Endothelial cell of umbilical vein (primary cell): Measurements from ENCODE around the gene TRIM17. TPM values are rescaled to one million over a fixed set of nuclear protein-coding genes. Genes with fewer than 3 reads are reported as not detected.

Experiments used
- BruUV-seq: library from RNA; stranded (reverse); fragments of 400-500 nt; replicated peaks from 2 replicates; lab custom pipeline; 2021; lab: Mats Ljungman, UMichigan
- CTCF ChIA-PET: fragments of 300-600, 350-600 bp; sonication (Branson Sonifier 250); formaldehyde crosslinking; loops from one replicate; lab custom pipeline; 2021; ENCODE audit warnings: antibody characterized with exemption, inconsistent platforms; lab: Charles Lee
- POLR2A ChIA-PET: fragments of 300-600, 350-600 bp; sonication (Branson Sonifier 250); formaldehyde crosslinking; loops from one replicate; lab custom pipeline; 2021; ENCODE audit warnings: antibody characterized with exemption, inconsistent platforms; lab: Charles Lee
- DNase-seq: peaks from one replicate; pipeline ENCODE4 v3.0.0-alpha.2; 2011; ENCODE audit warnings: low read depth, low spot score
- FAIRE-seq: peaks from 2 replicates; lab custom pipeline; 2011; peaks lifted over from hg19 to GRCh38; lab: Jason Lieb, UNC
- H2AFZ ChIP-seq: 2 replicates; pipeline ENCODE4 v1.6.0; 2012; ENCODE audit warnings: low read depth, low read length, control low read depth, inconsistent platforms
- H3K27ac ChIP-seq: 2 replicates; pipeline ENCODE4 v1.5.1; 2011; ENCODE audit warnings: low read depth, mild to moderate bottlenecking, control low read depth, low read length, moderate library complexity; ENCODE audit not compliant: insufficient read depth
- H3K27me3 ChIP-seq, 2 experiments: 2 replicates each; pipeline versions ENCODE4 v1.6.0 to v1.6.1; 2011; ENCODE audit warnings: low read length in 2 of 2, mixed read lengths in 1 of 2; ENCODE audit not compliant: control insufficient read depth in 2 of 2, insufficient read depth in 2 of 2
- H3K36me3 ChIP-seq, 2 experiments: 2 replicates in 1 of 2; 3 replicates in 1 of 2; pipeline ENCODE4 v1.5.1; 2011; ENCODE audit warnings: low read length in 2 of 2, mild to moderate bottlenecking in 1 of 2, moderate library complexity in 1 of 2; ENCODE audit not compliant: control insufficient read depth in 2 of 2, insufficient read depth in 2 of 2; ENCODE audit errors: extremely low read depth in 1 of 2
- H3K4me1 ChIP-seq: 3 replicates; pipeline ENCODE4 v1.5.1; 2011; ENCODE audit warnings: mild to moderate bottlenecking, low read length; ENCODE audit not compliant: control insufficient read depth, insufficient read depth; ENCODE audit errors: extremely low read depth
- H3K4me2 ChIP-seq: 2 replicates; pipeline ENCODE4 v1.6.1; 2011; ENCODE audit warnings: low read length, control low read depth, mixed read lengths; ENCODE audit not compliant: insufficient read depth
- H3K4me3 ChIP-seq, 3 experiments: fragments of 200-600 bp in 1 of 3; sonication (generic), shearing (Covaris generic) in 1 of 3; replicated peaks in 1 of 3; 2 replicates each; pipeline ENCODE4 v1.5.1; 2011 to 2016; ENCODE audit warnings: control low read depth in 3 of 3, low read length in 3 of 3, mild to moderate bottlenecking in 2 of 3, inconsistent platforms in 1 of 3, low read depth in 1 of 3, moderate library complexity in 1 of 3; ENCODE audit not compliant: insufficient read depth in 1 of 3
- H3K79me2 ChIP-seq: 2 replicates; pipeline ENCODE4 v1.6.0; 2012; ENCODE audit warnings: low read length, inconsistent platforms; ENCODE audit not compliant: control insufficient read depth, insufficient read depth
- H3K9ac ChIP-seq: replicated peaks from 2 replicates; pipeline ENCODE3; 2011; ENCODE audit warnings: low read length, control low read depth; ENCODE audit not compliant: insufficient read depth; ENCODE audit errors: extremely low read depth
- H3K9me1 ChIP-seq: replicated peaks from 3 replicates; pipeline ENCODE4 v1.6.0; 2011; ENCODE audit warnings: mild to moderate bottlenecking, low read length; ENCODE audit not compliant: control insufficient read depth, insufficient read depth; ENCODE audit errors: extremely low read depth
- H3K9me3 ChIP-seq: replicated peaks from 2 replicates; pipeline ENCODE4 v1.5.1; 2012; ENCODE audit warnings: low read length, inconsistent platforms; ENCODE audit not compliant: control insufficient read depth, insufficient read depth
- H4K20me1 ChIP-seq: replicated peaks from 2 replicates; pipeline ENCODE3; 2011; ENCODE audit warnings: mild to moderate bottlenecking, low read length; ENCODE audit not compliant: control insufficient read depth, insufficient read depth; ENCODE audit errors: extremely low read depth
- EZH2 ChIP-seq: IDR thresholded peaks from 2 replicates; pipeline ENCODE4 v1.6.1; 2012; ENCODE audit warnings: borderline replicate concordance, low read depth, mild to moderate bottlenecking, moderate library complexity, low read length, inconsistent platforms; ENCODE audit not compliant: severe bottlenecking
- FOS ChIP-seq: IDR thresholded peaks from 2 replicates; pipeline ENCODE4 v1.6.1; 2011; ENCODE audit warnings: mild to moderate bottlenecking, low read length, moderate library complexity, borderline replicate concordance; ENCODE audit not compliant: insufficient read depth
- GATA2 ChIP-seq: IDR thresholded peaks from 2 replicates; pipeline ENCODE4 v1.7.0; 2011; ENCODE audit warnings: low read depth, mild to moderate bottlenecking, moderate library complexity, mixed read lengths, low read length; ENCODE audit not compliant: insufficient read length, insufficient read depth
- JUN ChIP-seq: IDR thresholded peaks from 2 replicates; pipeline ENCODE4 v1.6.1; 2011; ENCODE audit warnings: borderline replicate concordance, low read depth; ENCODE audit not compliant: insufficient read length, insufficient read depth
- MYC ChIP-seq: IDR thresholded peaks from one replicate; pipeline ENCODE4 v1.6.1; 2011; ENCODE audit warnings: mild to moderate bottlenecking, low read depth, low read length
- POLR2A ChIP-seq: IDR thresholded peaks from 2 replicates; pipeline ENCODE4 v1.6.1; 2012; ENCODE audit warnings: low read depth, mild to moderate bottlenecking, control low read depth, low read length
- POLR2AphosphoS5 ChIP-seq: IDR thresholded peaks from 2 replicates; pipeline ENCODE4 v1.6.1; 2012; ENCODE audit warnings: low read depth, mild to moderate bottlenecking, control low read depth, low read length, moderate library complexity; ENCODE audit not compliant: insufficient read depth
- dilution Hi-C: fragments of 300-500 bp; cut with MboI; formaldehyde crosslinking; loops from one replicate; pipeline ENCODE4 v1.15.0; 2019; ENCODE audit warnings: low sequenced_read_pairs; ENCODE audit not compliant: extremely low pct_ligation_motif_present
- intact Hi-C: fragments of 100-400 bp; cut with micrococcal nuclease; formaldehyde crosslinking; loops from one replicate; pipeline ENCODE4 v1.10.0; 2022
- polyA plus RNA-seq, 4 experiments: library from polyadenylated mRNA; depleted of rRNA in 3 of 4; stranded (reverse) in 3 of 4; unstranded in 1 of 4; fragments of >200 nt; gene quantifications; 2 replicates each; pipeline versions ENCODE4 v1.2.1 to v1.2.3, GENCODE V29; 2011 to 2012; ENCODE audit warnings: missing spikeins in 1 of 4
- total RNA-seq: library from RNA; stranded (reverse); gene quantifications from 2 replicates; pipeline ENCODE4 v1.2.3, GENCODE V29; 2021
- TF ChIP-seq, protein P1 (sequence below): IDR thresholded peaks from 2 replicates; pipeline ENCODE4 v1.6.1; 2011; ENCODE audit not compliant: insufficient read depth, insufficient read length
- TF ChIP-seq, protein P2 (sequence below), 2 donors: IDR thresholded peaks; 1 replicate in 1 of 2; 2 replicates in 1 of 2; pipeline ENCODE4 v1.5.1; 2011; ENCODE audit warnings: low read length in 2 of 2, mild to moderate bottlenecking in 2 of 2, moderate library complexity in 2 of 2, control low read depth in 1 of 2, inconsistent platforms in 1 of 2, low read depth in 1 of 2; ENCODE audit not compliant: insufficient read depth in 1 of 2; ENCODE audit errors: extremely low read depth in 1 of 2

TRIM17 gene
- total and polyA plus RNA-seq, 2 donors (not counting 3 experiments of a cell fraction or from before 2014, with no cell fraction given) = not detected

DNA sequence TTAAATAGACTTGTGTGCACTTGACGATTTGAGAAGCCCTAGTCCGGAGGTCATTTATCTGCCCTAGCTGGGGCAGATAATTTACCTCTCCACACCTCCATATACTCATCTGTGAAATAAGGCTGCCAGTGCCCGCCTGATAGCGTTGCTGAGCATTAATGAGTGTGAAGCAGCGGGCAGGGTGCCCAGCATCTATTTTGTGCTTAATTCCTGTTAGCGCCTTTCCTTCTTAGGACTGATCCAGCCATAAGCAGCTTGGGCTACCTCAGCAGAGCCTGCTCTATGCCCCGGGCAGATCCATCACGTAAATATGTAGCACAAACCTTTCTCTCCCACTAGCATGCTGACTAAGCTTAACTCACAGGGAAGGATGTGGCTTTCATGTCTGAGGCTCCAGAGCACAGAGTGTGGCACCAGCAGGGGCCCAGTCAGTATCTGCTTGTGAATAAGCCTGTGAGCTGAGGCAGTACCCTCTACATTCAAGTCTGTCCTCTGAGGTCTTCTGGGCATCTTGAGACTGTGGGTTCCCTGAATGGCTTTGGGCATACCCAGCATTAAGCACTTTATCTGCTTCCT, 49.0 kb upstream of the TRIM17 start:
- intact Hi-C loops = loop anchor here (2.0 kb wide), 1 partner anchor 59 kb away; the partner anchor contains the start of gene TRIM11
- TF ChIP-seq POLR2A (no peak), FOS (no peak), JUN (no peak), GATA2 (no peak), POLR2AphosphoS5 (no peak), MYC (no peak), EZH2 (no peak)
- TF ChIP-seq, protein P1, sequence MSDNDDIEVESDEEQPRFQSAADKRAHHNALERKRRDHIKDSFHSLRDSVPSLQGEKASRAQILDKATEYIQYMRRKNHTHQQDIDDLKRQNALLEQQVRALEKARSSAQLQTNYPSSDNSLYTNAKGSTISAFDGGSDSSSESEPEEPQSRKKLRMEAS = no peak
- TF ChIP-seq, protein P2, sequence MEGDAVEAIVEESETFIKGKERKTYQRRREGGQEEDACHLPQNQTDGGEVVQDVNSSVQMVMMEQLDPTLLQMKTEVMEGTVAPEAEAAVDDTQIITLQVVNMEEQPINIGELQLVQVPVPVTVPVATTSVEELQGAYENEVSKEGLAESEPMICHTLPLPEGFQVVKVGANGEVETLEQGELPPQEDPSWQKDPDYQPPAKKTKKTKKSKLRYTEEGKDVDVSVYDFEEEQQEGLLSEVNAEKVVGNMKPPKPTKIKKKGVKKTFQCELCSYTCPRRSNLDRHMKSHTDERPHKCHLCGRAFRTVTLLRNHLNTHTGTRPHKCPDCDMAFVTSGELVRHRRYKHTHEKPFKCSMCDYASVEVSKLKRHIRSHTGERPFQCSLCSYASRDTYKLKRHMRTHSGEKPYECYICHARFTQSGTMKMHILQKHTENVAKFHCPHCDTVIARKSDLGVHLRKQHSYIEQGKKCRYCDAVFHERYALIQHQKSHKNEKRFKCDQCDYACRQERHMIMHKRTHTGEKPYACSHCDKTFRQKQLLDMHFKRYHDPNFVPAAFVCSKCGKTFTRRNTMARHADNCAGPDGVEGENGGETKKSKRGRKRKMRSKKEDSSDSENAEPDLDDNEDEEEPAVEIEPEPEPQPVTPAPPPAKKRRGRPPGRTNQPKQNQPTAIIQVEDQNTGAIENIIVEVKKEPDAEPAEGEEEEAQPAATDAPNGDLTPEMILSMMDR (IDR thresholded peaks at IDR 0.05; ENCODE audit: extremely low read depth in 1 of 2, insufficient read depth in 1 of 2, low read depth in 1 of 2, low read length in 2 of 2) = no peak
- Histone ChIP-seq H3K4me1 (peaks cover 4% of the 10 kb centered on the region), H3K27me3 (peaks cover 62 to 75% of the 10 kb centered on the region in 2 experiments), H3K9me3 (no peaks in the 10 kb centered on the region), H2AFZ (no peak overlapping the region), H3K4me2 (no peak overlapping the region), H3K36me3 (no peaks in the 10 kb centered on the region), H3K27ac (no peak overlapping the region), H3K79me2 (no peaks in the 10 kb centered on the region), H4K20me1 (no peaks in the 10 kb centered on the region), H3K4me3 (no peak overlapping the region), H3K9ac (no peak overlapping the region), H3K9me1 (no peaks in the 10 kb centered on the region)
- FAIRE-seq = no peak
- dilution Hi-C loops = no loop called here
- no peak for DNase-seq
- ChIA-PET POLR2A (no interaction called here), CTCF (interaction anchor here (1.8 kb wide), 2 partner anchors 21 to 35 kb away, joined by 4 to 7 read pairs; partner anchors contain the start of gene RNF187)
- BruUV-seq = no TSS peak
